GM21423 (cell line): ENCODE measurements around the gene PPP2R5C.

Experiments
- ATAC-seq: cut with Tn5 transposase; IDR thresholded peaks from one replicate; pipeline ENCODE4 v1.9.1; 2021; ENCODE audit warnings: mild to moderate bottlenecking, moderate library complexity; ENCODE audit not compliant: unreplicated experiment

PPP2R5C gene

DNA sequence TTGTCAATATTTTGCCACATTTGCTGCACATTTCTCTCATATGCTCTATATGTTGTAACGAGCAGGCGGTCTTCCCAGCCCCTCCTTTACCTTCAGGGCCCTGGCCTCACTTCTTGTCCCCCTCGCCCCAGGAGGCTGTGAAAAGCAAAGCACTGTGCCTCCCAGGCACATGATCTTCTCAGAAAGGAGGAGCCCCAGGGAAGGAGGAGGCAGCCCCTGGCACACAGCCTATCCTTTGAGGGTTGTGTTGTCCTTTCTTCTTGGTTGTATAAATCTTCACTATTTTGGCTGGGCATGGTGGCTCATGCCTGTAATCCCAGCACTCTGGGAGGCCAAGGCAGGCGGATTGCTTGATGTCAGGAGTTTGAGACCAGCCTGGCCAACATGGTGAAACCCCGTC lies 77.0 kb downstream of the PPP2R5C start:
- no peak for ATAC-seq

DNA sequence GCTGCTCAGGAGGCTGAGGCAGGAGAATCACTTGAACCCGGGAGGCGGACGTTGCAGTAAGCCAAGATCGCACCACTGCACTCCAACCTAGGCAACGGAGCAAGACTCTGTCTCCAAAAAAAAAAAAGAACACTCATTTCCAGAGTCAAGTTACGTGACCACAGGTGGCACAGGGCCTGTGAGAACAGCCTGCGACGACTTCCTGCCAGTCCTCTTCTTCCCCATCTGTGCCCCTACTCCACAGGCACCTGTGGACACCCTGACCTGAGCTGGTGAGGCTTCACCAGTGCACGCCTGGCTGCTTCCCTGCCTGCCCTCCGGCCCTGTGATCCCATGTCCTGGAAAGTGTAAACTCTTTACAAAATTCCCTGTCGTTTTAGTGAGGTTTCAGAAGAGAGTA lies 77.7 kb downstream of the PPP2R5C start:
- peak; percentile 52 for ATAC-seq

DNA sequence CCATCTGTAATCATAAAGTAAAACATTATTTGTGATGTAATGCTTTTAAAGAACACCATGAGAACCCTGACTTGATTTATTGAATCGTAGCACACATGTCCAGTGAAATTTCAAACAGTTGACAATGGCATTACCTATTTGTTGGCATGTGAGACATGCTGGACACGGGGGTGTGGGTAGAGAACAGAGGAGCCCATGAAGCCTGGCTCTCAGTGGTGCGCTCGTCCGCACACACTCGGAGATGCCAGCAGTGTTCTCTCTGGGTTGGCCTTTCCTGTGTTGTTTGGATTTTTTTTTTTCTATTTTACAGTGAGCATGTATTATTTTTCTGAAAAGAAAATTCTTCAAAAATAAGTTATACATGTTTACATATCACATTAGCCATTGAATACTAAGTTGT lies 78.2 kb downstream of the PPP2R5C start:
- ATAC-seq, result no peak

DNA sequence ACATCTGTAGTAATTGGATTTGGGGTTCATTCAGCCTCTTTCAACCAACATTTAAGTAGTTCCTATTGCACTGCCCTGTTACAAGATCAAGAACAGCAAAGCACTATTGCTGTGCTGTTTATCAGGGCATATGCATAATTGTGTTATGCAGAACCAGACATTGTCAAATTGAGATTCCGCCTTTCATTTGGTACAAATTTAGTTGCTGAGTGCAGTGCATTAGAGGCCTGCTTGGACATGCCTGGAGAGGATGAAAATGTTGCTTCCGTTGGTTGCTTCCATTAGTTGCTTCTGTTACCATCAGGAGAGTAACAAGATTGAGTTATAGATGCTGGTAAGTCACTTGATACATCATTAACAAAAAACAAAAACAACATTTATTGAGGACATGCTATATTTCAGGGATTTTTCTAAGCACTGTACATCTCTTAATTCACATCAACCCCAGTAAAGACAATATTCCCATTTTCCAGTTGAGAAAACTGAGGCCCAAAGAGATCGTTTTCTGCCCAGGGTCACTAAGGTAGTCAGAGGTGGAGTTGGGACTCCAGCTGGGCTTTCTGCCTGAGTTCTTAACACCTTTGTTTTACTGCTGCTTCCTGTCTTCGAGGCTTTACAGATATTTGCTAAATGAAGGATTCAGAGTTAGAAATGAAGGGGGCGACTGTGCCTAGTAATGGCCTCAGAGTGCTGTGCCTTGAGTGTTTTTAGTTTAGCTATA lies 79.3 kb downstream of the PPP2R5C start:
- no peak for ATAC-seq

DNA sequence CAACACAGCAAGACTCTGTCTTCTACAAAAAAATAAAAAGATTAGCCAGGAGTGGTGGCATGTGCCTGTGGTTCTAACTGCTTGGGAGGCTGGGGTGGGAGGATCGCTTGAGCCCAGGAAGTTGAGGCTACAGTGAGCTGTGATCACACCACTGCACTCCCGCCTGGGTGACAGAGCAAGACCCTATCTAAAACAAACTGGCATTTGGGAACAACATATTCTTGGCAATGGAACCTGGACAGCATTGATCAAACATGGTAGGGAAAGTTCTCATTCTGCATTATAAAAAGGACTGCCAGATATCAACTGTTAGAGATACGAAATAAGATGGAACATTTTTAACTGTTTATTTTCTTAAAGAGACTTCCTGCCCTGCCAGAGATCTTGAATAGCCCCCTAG lies 81.5 kb downstream of the PPP2R5C start:
- ATAC-seq, result no peak

DNA sequence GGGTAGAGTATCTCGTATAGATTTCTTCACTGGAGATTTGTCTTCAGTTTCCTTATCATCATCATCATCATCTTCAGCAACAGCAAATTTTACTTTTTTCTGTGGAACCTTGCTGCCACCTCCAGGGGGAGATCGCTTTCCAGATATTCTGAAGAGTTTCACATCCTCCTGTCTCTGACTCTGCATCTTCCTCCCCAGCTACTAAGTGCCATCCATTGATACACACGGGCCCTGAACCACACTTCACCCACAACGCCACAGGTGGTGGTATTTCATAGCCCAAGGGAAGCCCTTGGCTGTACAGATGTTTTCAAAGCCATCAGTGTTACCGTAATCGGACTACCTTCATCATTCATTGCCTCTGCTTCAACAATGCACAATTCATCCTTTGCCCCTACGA lies 82.2 kb downstream of the PPP2R5C start:
- peak; percentile 69 for ATAC-seq

DNA sequence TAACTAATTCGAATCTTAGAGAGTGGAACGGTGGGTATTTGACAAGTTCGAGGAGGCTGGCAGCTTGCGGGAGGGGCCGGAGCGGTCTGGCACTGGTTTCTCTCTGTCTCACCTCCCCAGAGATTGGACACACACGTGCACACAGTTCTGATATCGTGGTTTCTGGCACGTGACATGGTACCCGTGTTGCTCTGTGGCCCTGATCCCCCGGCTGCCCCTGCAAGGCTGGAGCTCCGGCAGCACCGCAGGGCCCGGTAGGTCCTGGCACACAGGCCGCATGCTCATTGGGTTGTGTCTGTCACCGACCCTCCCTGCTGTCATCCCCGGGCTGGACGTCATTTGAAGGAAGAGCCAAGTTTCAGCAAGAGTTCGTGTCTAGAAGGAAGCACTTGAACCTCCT lies 82.7 kb downstream of the PPP2R5C start:
- ATAC-seq, result no peak

DNA sequence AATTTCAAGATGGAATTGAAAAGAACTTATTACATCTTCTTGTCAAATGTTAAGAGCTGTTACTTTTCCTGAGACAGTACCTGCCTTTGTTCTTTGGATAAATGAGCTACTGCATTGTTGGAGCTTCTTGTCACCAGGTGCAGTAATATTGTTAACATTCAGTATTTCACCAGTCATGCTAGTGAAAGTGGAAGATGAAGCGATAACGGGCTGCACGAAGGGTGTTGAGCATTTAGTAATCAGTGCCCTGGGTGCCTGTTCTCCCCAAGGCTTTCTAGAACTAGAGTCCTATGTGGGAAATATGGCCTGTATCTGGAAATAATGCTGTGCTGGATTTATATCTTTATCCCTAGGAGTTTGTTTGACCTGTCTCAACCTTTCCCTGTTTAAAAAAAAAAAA lies 83.2 kb downstream of the PPP2R5C start:
- ATAC-seq, result no peak

DNA sequence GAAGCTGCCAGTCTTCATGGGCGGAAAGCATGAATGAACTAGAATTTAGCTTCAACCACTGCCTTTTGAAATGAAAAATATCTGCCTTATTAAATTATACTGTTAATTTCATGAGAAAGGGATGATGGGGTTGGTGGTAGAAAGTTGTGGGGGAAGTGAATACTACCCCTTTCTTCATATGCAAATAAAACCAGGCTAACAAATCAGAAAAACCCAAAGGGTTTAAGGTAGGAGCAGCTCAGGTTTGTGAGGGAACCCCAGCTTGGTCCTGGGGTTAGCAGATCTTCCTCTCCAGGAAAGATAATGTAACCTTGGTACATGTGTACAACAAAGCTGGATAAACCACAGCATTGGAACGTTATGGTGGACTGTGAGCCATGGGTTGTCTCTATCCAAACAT lies 84.0 kb downstream of the PPP2R5C start:
- ATAC-seq, result no peak

DNA sequence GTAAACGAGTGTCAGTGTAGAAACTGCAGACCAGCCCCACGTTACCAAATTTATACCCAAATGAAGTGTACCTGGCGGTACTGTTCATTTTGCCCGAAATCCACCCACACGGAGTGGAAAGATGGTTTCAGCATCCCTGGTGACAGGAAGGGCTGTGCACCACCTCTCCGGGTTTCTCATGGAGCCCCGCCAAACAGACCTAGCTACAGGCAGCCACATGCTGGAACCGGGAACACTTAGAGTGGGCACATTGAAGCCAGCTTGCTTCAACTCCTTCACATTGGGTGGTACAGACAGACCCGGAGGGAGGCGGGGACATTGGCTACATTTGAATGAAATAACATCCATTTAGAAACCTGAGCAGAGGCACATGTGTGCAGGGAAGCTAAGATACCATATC lies 84.4 kb downstream of the PPP2R5C start:
- ATAC-seq, result no peak

DNA sequence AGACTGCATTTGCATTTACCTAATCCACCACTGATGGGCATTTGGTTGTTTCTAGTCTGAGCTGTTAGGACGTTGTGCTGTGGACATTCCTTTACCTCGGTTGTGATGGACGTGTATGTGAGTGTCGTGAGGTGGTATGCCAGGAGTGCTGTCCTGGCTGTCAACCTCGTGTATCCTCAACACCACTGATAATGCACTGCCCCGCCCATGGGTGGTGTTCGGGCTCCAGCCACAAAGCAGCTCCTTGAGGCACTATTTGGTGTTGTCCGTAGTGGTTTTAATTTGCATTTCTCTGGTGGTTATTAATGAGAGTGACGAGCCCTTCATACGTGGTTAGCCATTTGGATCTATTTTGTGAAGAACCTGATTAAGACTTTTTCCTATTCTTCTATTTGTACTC lies 87.6 kb downstream of the PPP2R5C start:
- ATAC-seq, result peak; percentile 79

DNA sequence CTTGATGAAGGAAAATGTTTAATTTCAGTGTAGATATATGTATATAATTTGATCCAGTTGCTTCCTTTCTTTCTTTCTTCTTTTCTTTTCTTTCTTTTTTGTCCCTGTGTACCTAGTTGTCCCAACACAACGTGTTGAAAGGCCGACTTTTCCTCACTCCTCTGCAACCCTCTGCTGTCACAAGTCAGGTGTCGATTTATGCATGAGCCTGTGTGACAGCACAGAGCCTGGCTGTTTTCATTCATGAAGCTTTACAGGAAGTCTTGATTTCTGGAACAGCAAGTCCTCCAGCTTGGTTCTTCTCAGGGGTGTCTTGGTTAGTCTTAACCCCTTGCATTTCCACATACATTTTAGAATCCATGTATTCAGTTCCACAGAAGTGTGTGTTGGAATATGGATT lies 88.1 kb downstream of the PPP2R5C start:
- ATAC-seq, result no peak

DNA sequence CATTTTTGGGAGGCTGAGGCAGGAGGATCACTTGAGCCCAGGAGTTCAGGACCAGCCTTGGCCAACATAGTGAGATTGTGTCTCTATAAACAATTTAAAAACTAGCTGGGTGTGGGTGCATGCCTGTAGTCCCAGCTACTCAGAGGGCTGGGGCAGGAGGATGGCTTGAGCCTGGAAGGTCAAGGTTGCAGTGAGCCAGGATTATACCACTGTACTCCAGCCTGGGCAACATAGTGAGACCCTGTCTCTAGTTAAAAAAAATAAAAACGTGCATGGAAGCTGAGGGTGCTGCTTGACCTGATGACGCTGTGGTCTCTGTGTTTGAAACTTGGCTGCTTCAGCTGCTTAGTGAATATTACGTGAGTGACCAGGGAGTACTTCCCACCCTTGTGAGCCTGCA lies 89.7 kb downstream of the PPP2R5C start:
- no peak for ATAC-seq

DNA sequence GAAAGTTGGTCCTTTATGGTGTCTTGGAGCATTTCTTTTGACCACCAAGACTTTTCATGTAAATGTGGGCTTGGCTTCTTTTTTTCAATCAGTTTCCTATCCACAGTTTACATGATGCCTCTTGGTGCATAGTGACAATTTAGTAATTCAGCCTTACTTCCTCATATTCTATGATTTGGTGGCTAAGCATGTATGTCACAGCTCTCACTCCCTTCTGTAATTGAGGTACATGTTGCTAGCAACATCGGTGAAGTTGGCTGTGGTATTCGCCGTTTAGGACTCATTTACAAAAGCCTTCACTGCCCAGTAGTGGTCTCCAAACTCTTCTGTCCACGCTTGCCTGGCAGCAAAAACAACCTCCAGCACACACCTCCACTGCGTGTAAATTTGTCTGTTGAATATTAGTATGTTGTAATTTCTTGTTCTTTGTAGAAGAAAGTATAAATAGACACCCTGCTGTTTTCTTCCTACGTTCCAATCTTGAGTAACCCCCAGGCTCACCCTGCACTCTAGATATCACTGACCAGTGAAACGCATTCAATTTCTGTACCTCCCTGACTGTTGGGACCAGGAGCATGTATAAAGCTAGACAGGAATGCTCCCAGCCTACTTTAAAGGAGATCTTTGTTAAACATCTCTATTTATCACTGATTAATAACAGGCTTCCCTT lies 90.4 kb downstream of the PPP2R5C start:
- no peak for ATAC-seq

DNA sequence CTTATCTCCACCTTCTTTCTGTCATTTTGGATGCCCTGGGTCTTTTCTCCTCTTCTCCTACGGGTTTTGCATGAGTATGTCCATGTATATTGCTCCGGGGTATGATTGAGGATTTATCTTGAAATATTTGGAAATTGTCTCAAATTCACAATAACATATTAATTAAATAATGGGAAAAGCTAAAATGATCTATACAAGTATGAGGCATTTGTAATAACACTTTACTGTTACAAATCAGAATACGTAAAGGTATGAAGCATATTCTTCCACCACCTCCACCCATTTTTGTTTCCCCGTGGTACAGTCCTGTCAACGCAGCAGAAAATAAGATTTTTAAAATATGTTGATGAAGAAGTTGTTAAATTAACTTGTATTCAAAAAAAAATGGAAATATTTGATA lies 91.3 kb downstream of the PPP2R5C start:
- no peak for ATAC-seq

DNA sequence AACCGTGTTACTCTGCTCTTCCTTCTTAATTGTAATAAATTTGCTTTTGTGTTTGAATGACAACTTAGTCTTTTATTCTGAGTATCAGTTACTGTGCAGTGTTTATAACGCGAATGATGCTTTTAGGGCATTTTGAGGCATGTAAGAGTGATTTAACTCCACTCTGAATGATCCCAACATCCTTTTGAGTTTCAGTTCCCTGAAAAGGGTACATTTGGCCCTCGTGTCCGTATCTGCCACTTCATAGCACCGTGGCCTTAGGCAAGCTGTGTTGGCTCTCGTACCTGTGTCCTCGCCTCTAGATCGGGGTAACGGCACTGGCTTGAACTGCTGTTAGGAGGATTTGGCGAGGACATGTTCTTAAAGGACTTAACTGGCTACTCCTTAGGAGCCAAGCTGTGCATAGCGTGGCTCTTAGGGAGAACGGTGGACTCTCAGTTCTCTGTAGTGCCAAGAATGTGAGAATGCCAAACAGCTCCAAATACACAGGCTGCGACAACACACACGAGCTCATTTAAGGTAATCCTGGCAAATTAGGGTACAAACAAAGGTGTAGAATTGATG lies 92.0 kb downstream of the PPP2R5C start:
- ATAC-seq, result no peak

DNA sequence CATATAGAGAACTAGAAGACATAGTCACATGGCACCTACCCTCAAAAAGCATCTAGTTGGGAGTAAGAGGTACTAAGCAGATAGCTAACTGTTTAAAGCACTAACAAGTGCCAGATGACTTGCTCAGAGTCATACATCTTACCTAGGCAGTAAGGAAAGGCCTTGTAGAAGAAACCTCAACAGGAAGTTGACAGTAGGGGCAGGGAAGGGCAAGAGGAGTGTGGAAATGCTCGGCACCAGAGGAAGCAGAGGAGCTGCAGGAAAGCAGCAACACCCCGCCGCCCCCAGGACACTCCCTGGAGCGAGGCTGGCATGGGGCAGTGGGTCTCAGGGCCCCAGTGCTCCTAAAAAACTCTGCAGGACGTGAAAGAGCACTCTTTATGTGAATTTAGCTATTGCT lies 92.9 kb downstream of the PPP2R5C start:
- no peak for ATAC-seq

DNA sequence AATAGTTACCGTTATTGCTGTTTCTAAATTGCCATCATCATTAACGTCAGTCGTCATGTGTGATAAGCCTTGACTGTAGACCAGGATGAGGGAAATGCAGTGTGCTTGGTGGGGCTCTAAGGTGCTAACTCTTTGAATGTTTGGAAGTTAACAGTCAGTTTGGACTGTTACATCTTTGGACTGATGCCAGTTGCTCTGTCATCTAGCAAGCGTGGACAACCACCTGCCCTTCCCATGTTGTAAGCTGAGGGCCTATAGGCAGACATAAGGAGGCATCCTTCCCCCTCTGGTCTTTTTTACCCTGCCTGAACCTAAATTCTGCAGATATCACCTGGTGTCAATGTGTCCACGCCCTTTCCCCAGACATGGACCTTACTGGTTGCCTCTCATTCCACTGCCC lies 94.4 kb downstream of the PPP2R5C start:
- ATAC-seq, result no peak

DNA sequence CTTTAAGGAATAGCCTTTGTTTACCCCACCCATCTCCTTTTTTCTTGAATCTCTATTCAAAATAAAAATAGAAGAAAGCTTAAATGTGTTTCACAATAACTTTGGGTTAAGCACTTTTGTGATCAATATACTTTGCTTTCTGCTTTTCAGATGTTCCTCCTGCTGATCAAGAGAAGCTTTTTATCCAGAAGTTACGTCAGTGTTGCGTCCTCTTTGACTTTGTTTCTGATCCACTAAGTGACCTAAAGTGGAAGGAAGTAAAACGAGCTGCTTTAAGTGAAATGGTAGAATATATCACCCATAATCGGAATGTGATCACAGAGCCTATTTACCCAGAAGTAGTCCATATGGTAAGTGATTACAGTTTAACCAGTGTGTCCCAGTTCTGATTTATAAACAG lies 95.0 kb downstream of the PPP2R5C start:
- ATAC-seq, result no peak

DNA sequence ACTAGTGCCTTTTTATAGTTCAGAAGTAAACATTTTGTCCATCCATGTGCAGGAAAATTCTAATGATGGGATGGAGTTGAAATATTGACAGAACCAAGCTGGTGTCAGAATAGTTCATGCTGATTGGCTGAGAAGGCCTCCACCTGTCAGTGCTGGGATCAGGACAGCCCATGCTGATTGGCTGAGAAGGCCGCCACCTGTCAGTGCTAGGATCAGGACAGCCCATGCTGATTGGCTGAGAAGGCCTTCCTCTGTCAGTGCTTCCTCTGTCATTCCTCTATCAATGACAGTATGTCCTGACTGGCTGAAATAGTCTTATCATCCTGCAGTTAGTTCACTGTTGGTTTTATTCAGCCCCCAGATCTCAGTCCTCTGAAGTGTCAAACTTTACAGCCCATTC lies 95.7 kb downstream of the PPP2R5C start:
- ATAC-seq, result no peak

DNA sequence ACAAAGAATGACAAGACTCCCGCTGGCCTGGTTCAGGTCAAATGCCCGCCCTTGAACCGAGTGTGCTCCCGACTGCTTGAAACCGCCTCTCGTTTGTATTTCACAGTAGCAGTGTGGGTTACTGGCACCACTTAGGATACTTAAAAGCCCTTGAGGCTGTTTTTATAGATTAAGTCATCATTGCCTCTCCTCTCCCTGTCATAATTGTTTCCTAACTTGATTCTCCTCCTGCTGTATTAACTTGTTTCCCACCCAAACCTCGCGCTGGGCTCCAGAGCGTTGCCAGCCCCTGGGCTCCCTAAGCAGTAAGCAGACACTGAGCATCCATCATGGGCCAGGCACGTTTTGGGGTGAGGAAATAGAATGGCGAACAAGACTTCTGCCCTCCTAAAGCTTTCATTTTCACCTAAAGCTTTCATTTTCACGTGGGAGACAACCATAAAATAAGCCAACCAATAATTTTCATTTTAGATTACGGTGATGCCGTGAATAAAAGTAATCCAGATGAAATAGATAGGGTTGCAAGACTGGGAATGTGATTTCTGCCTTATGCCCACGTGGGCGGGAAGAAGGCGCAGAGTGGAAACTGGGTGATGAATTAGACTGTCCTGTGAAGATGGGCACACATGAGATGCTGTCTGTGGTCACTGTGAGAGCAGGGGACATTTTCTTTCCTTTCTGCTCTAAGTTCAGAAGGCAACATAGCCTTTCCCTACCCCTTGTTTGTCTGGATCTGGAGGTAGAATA lies 97.5 kb downstream of the PPP2R5C start:
- no peak for ATAC-seq

DNA sequence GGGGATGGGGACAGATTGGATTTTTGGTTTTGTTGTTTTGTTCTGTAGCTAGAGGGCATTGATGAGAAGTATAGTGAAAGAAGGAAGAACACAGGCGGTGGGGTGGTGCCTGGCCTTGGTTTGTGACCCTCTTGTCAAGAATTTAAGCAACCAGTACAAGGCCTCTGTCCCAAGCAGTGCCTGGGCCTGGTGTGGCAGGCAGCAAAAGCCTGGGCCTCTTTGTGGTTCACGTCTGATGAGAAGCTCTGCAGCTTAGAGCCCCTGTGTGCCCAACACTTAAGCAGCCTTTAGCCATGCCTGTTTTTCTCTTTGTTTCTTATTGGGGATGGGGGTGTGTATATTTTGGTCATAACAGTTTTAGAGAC lies 98.0 kb downstream of the PPP2R5C start:
- no peak for ATAC-seq
